Bronchial epithelial cell (primary cell): ENCODE measurements around the gene RPS6KA2. TPM values are rescaled to one million over a fixed set of nuclear protein-coding genes. Genes with fewer than 3 reads are reported as not detected.

Experiments
- DNase-seq: peaks from one replicate; pipeline ENCODE4 v3.0.0-alpha.2; 2010; ENCODE audit warnings: low read depth
- FAIRE-seq: peaks from 2 replicates; lab custom pipeline; 2011; peaks lifted over from hg19 to GRCh38; lab: Jason Lieb, UNC
- H3K27me3 ChIP-seq: 2 replicates; pipeline ENCODE4 v1.5.1; 2011; ENCODE audit warnings: low read length; ENCODE audit not compliant: control insufficient read depth, insufficient read depth
- H3K36me3 ChIP-seq: 2 replicates; pipeline ENCODE4 v1.5.1; 2011; ENCODE audit warnings: low read length; ENCODE audit not compliant: control insufficient read depth, insufficient read depth
- H3K4me3 ChIP-seq: 2 replicates; pipeline ENCODE4 v1.5.1; 2011; ENCODE audit warnings: mild to moderate bottlenecking, low read depth, low read length, control low read depth
- total RNA-seq: library from RNA; depleted of rRNA; stranded (reverse); fragments of >200 nt; gene quantifications from 2 replicates; pipeline ENCODE4 v1.2.1, GENCODE V29; 2014
- TF ChIP-seq, protein P1 (sequence below): IDR thresholded peaks from 2 replicates; pipeline ENCODE4 v1.5.1; 2011; ENCODE audit warnings: mild to moderate bottlenecking, moderate library complexity, low read length, control low read depth, inconsistent platforms; ENCODE audit not compliant: insufficient read depth, severe bottlenecking

Gene RPS6KA2
- total RNA-seq, 1 donor from 2014 or later: 42.6 TPM

DNA sequence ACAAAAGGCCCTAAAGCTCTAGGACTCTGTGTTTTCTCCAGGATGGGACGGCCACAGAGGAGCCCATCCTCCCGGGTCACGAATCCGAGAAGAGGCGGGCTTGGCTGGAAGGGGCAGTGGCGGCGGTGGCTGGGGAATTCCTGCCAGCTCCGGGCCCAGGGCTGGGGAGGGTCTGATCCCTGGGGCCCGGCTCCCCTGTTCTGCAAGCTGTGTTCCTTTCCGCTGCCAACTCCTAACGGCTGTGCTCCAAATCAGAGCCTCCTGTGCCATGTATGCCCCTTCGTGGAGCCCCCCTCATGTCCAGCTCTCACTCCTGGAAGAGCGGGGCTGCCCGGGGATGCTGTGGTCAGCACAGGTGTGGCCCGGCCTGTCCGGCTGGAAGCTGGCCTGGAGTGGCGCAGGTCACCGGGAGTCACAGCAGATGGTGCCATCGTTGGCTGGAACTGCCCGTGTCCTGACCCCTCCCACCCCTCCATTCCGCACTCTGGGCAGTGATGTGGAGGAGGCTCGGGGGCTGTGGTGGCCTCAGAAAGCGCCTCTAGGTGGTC lies 156.1 kb downstream of the RPS6KA2 start:
- peaks cover 1% of the 10 kb centered on the region for H3K36me3 ChIP-seq
- H3K27me3 ChIP-seq: no peaks in the 10 kb centered on the region
- DNase-seq (no peak), FAIRE-seq (no peak)
- H3K4me3 ChIP-seq: no peak overlapping the region
- TF ChIP-seq, protein P1, sequence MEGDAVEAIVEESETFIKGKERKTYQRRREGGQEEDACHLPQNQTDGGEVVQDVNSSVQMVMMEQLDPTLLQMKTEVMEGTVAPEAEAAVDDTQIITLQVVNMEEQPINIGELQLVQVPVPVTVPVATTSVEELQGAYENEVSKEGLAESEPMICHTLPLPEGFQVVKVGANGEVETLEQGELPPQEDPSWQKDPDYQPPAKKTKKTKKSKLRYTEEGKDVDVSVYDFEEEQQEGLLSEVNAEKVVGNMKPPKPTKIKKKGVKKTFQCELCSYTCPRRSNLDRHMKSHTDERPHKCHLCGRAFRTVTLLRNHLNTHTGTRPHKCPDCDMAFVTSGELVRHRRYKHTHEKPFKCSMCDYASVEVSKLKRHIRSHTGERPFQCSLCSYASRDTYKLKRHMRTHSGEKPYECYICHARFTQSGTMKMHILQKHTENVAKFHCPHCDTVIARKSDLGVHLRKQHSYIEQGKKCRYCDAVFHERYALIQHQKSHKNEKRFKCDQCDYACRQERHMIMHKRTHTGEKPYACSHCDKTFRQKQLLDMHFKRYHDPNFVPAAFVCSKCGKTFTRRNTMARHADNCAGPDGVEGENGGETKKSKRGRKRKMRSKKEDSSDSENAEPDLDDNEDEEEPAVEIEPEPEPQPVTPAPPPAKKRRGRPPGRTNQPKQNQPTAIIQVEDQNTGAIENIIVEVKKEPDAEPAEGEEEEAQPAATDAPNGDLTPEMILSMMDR: no peak

DNA sequence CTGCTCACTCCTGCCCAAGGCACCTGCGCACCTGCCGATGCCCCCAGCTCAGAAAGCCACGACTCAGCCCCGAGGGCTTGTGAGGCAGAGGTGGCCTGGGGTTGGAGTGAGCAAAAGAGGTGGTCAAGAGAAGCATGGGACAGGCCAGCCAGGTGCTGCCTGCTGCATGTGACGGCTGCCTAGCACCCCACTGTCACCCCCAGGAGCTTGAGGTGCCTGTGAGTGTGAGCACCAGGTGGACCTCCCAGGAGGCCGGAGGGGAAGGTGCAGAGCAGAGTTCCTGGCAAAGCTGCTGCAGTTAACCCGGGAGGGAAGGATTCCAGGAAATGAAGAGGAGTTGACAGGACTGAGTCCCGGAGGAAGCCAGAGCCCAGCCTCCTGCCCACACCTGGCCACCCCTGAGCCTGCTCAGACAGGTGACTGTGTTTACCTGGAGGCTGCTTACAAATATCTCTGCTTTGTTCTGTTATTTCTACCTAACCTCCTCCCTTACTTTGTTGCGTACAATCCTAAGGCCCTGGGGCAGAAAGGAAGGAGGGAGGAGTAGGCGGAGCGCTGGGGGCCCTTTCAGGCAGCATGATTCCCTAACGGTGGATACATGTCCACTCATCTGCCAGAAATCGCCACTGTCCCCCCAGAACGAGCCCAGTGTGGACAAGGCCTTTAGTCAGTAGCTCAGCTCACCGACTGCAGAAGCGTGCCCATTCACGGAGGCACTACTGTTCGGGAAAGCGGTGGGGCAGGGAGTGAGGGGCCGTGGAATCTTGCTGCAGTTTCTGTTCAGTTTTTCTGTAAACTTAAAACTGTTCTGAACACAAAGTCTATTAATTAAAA lies 156.8 kb downstream of the RPS6KA2 start:
- FAIRE-seq: no peak
- H3K27me3 ChIP-seq: no peaks in the 10 kb centered on the region
- TF ChIP-seq, protein P1: no peak
- peak; percentile 79 for DNase-seq
- H3K4me3 ChIP-seq: no peak overlapping the region
- H3K36me3 ChIP-seq: peaks cover 1% of the 10 kb centered on the region

DNA sequence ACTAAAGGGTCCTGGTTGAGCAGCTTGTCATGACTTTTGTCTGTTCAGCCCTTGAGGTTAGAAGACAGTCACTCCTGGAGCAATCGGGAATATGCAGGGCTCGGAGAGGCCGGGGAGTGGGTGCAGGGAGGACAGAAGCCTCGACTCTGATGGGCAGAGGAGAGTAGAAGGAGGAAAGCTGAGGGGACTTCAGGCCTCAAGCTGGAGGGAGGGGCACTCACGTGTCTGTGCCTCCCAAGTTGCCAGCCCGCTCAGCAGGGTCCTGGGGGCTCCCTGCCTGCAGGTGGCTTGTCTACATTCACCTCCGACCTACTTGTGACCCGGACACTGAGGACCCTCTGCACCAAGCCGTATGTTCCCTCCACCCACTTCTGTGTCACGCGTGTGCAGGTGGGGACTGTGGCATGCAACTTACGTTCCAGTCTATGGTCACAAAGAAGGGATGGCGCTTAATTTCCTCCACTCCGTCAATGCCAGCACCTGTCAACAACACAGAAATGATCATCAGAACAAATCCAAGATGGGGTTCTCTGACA lies 157.6 kb downstream of the RPS6KA2 start:
- Histone ChIP-seq H3K4me3 (no peak overlapping the region), H3K36me3 (peaks cover 1% of the 10 kb centered on the region), H3K27me3 (no peaks in the 10 kb centered on the region)
- DNase-seq (no peak), FAIRE-seq (no peak)
- TF ChIP-seq, protein P1: no peak

DNA sequence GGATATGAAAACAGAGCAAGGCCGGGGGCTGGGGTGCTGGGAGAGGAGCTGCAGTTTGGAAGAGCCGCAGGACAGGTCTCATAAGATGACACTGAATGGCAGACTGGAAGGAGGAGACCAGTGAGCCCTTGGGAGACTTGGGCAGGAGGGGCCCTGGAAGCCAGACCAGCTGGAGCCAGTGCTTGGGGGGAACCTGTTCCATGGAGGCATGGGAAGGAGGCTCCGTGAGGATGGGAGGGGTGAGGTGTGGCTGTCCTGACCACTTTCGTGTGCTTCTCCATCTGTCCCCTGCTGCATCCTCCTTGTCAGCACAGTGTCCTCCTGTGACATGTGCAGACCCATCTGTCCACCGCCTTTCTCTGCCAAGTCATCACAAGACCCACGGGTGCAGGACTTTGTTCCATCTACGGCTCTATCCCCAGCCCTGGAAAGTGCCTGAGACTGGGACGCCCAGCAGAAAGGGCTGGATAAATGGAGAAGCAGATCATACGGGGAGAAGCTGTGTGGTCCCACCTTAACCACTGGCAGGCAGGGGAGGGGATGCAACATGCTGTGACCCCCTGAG lies 159.5 kb downstream of the RPS6KA2 start:
- no peak overlapping the region for H3K4me3 ChIP-seq
- FAIRE-seq: no peak
- no peak for DNase-seq
- TF ChIP-seq, protein P1: no peak
- peaks cover 1% of the 10 kb centered on the region for H3K36me3 ChIP-seq
- no peaks in the 10 kb centered on the region for H3K27me3 ChIP-seq

DNA sequence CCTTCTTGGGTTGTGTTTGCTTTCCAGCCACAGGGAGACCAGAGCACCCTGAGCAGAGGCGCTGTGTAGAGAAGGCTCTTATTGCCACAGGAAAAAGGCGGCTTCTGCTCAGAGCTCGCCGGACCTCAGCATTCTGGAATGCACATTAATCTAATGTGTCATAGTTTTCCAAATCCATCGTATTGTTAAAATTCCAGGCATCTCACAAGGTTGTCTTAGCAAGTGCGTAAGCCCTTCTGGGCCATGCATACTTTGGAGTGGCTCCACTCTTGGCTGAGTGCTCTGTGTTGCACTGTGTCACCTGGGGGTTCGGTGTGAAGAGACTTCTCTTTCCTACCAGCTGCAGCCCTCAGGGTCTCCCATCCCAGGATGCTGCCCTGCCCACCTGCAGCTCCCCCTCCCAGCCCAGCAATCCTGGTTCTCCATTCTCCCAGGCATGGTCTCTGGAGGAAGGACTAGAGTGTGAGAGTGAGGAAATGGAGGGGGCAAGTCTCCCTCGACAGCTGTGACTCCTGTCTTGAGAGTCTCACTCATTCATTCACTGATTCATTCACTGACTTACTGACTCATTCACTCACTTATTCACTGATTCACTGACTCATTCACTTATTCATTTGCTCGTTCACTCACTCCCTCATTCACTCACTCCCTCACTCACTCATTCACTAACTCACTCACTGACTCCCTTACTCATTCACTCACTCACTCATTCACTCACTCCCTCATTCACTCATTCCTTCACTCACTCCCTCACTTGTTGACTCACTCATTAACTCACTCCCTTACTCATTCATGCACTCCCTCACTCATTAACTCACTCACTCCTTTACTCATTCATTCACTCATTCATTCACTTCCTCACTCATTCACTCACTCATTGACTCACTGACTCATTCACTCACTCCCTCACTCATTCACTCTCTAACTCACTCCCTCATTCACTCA lies 160.6 kb downstream of the RPS6KA2 start:
- peak; percentile 51 for DNase-seq
- H3K4me3 ChIP-seq: no peak overlapping the region
- no peaks in the 10 kb centered on the region for H3K27me3 ChIP-seq
- TF ChIP-seq, protein P1: no peak
- peak; percentile 64 for FAIRE-seq
- peaks cover 1% of the 10 kb centered on the region for H3K36me3 ChIP-seq
